OCI-LY7 (cell line): ENCODE results near the gene HDHD2. TPM values are rescaled to one million over a fixed set of nuclear protein-coding genes. Genes with fewer than 3 reads are reported as not detected.

Experiments
- BruUV-seq: library from RNA; stranded (reverse); fragments of 400-500 nt; replicated peaks from 2 replicates; lab custom pipeline; 2021; lab: Mats Ljungman, UMichigan
- CTCF ChIA-PET: fragments of 300-600 bp; sonication (Branson Sonifier 250); formaldehyde crosslinking; loops from one replicate; lab custom pipeline; 2022; ENCODE audit warnings: antibody characterized with exemption; ENCODE audit not compliant: unreplicated experiment; lab: Charles Lee
- POLR2A ChIA-PET: fragments of 300-600 bp; sonication (Branson Sonifier 250); formaldehyde crosslinking; loops from one replicate; lab custom pipeline; 2022; ENCODE audit warnings: antibody characterized with exemption; lab: Charles Lee
- DNase-seq: peaks from one replicate; pipeline ENCODE4 v3.0.0-alpha.2; 2015; ENCODE audit warnings: low spot score
- H2AFZ ChIP-seq: fragments of 200-600 bp; sonication (generic), shearing (Covaris generic); 2 replicates; pipeline ENCODE4 v1.6.1; 2014; ENCODE audit warnings: mild to moderate bottlenecking, antibody characterized with exemption, low read length, moderate library complexity
- H3K27ac ChIP-seq: fragments of 200-600 bp; sonication (generic); 2 replicates; pipeline ENCODE4 v1.5.1; 2014; ENCODE audit warnings: mixed run types, low read depth, mild to moderate bottlenecking, moderate library complexity, low read length, inconsistent platforms; ENCODE audit not compliant: poor library complexity, severe bottlenecking
- H3K36me3 ChIP-seq: fragments of 200-600 bp; sonication (generic); 2 replicates; pipeline ENCODE4 v1.6.1; 2014; ENCODE audit warnings: mild to moderate bottlenecking, antibody characterized with exemption, low read length, moderate library complexity, mixed read lengths; ENCODE audit not compliant: insufficient read depth
- H3K4me1 ChIP-seq: fragments of 200-600 bp; sonication (generic); 2 replicates; pipeline ENCODE4 v1.5.1; 2014; ENCODE audit warnings: mild to moderate bottlenecking, low read length; ENCODE audit not compliant: insufficient read depth, poor library complexity, severe bottlenecking
- H3K4me2 ChIP-seq: fragments of 200-600 bp; sonication (generic); 2 replicates; pipeline ENCODE4 v1.6.1; 2014; ENCODE audit warnings: mild to moderate bottlenecking, low read length
- H3K4me3 ChIP-seq: fragments of 200-600 bp; sonication (generic); 2 replicates; pipeline ENCODE4 v1.5.1; 2014; ENCODE audit warnings: mild to moderate bottlenecking, low read depth, low read length; ENCODE audit not compliant: poor library complexity, severe bottlenecking
- H3K79me2 ChIP-seq: fragments of 200-600 bp; sonication (generic); 2 replicates; pipeline ENCODE4 v1.6.1; 2016; ENCODE audit warnings: low read depth, mild to moderate bottlenecking, low read length, moderate library complexity, mixed read lengths; ENCODE audit not compliant: insufficient read depth
- H3K9me2 ChIP-seq: fragments of 200-600 bp; sonication (generic); 2 replicates; pipeline ENCODE4 v1.6.1; 2016; ENCODE audit warnings: mild to moderate bottlenecking, low read length, mixed read lengths; ENCODE audit not compliant: insufficient read depth
- H3K9me3 ChIP-seq: fragments of 200-600 bp; sonication (generic); 2 replicates; pipeline ENCODE4 v1.6.1; 2014; ENCODE audit warnings: mild to moderate bottlenecking, mixed run types, low read length, mixed read lengths
- H4K20me1 ChIP-seq: fragments of 200-600 bp; sonication (generic); 2 replicates; pipeline ENCODE4 v1.6.1; 2014; ENCODE audit warnings: mild to moderate bottlenecking, antibody characterized with exemption, low read length, moderate library complexity, mixed read lengths; ENCODE audit not compliant: insufficient read depth
- EZH2phosphoT487 ChIP-seq: fragments of 200-600 bp; sonication (generic); IDR thresholded peaks from 2 replicates; pipeline ENCODE4 v1.6.1; 2018; ENCODE audit warnings: low read depth, borderline replicate concordance, mild to moderate bottlenecking, mixed run types, antibody characterized with exemption, low read length, moderate library complexity, mixed read lengths
- intact Hi-C: fragments of 100-400 bp; cut with micrococcal nuclease; formaldehyde crosslinking; loops from one replicate; pipeline ENCODE4 v1.10.0; 2022; ENCODE audit not compliant: unreplicated experiment
- total RNA-seq, 2 experiments: library from RNA; depleted of rRNA in 1 of 2; stranded (reverse); fragments of >200 nt in 1 of 2; shearing (Covaris generic) in 1 of 2; gene quantifications; 2 replicates each; pipeline ENCODE4 v1.2.3, GENCODE V29; 2014 to 2022
- TF ChIP-seq, protein P1 (sequence below): fragments of 200-600 bp; sonication (generic); conservative IDR thresholded peaks from 2 replicates; pipeline ENCODE4 v1.5.1; 2014; ENCODE audit warnings: mild to moderate bottlenecking, antibody characterized with exemption, low read length, moderate library complexity, mixed read lengths

Gene HDHD2
- total RNA-seq, 2 experiments from 2014 or later: 8.4 to 19.0 TPM

DNA sequence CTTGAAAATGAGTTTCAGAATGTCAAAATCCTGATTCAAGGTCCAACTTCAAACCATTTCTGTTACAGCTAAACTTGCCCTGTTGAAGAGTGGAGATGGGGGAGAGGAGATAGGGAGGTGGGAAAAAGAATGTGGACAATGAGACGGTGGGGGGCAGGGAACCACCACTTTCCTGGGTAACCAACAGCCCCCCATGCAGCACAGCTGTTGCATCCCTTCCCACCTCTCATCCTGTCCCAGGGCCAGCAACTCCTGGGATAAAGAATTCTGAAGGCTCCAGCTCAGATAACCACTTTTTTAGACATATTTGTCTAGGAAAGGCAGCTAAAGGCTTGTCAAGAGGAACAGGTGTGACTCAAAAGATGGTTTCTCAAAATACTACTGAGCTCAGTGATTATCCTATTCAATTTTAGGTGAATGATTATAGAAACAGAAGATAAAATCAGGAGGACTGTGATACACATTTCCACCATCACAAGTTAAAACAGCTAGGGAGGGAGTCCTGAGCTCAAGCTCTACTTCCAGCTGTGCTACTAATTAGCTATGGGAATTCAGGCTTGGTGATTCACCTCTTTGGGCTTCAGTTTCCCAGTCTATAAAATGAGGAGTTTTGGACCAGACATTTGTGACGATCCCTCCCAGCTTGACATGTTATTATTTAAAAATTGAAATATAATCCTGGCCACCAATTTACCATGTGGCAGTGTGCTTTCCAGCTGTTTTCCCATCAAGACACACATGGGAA lies 36.3 kb downstream of the HDHD2 start:
- ChIA-PET POLR2A (interaction anchor here (1.2 kb wide), 1 partner anchor 11 kb away, joined by 3 read pairs; no protein-coding TSS in a partner anchor), CTCF (interaction anchor here (0.6 kb wide), 1 partner anchor 266 kb away, joined by 3 read pairs; no protein-coding TSS in a partner anchor)
- H2AFZ ChIP-seq: no peak overlapping the region
- no peak for DNase-seq
- H3K36me3 ChIP-seq: no peaks in the 10 kb centered on the region; the same call in 1 of the 2 replicates
- intact Hi-C loops: no loop called here
- no peak for TF ChIP-seq EZH2phosphoT487
- TF ChIP-seq, protein P1, sequence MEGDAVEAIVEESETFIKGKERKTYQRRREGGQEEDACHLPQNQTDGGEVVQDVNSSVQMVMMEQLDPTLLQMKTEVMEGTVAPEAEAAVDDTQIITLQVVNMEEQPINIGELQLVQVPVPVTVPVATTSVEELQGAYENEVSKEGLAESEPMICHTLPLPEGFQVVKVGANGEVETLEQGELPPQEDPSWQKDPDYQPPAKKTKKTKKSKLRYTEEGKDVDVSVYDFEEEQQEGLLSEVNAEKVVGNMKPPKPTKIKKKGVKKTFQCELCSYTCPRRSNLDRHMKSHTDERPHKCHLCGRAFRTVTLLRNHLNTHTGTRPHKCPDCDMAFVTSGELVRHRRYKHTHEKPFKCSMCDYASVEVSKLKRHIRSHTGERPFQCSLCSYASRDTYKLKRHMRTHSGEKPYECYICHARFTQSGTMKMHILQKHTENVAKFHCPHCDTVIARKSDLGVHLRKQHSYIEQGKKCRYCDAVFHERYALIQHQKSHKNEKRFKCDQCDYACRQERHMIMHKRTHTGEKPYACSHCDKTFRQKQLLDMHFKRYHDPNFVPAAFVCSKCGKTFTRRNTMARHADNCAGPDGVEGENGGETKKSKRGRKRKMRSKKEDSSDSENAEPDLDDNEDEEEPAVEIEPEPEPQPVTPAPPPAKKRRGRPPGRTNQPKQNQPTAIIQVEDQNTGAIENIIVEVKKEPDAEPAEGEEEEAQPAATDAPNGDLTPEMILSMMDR: no peak
- no peaks in the 10 kb centered on the region for H3K9me3 ChIP-seq
- no TSS peak for BruUV-seq
- no peak overlapping the region for H3K4me2 ChIP-seq
- no peak overlapping the region for H3K27ac ChIP-seq
- no peaks in the 10 kb centered on the region for H3K79me2 ChIP-seq
- no peaks in the 10 kb centered on the region for H4K20me1 ChIP-seq
- no peaks in the 10 kb centered on the region for H3K4me1 ChIP-seq
- H3K4me3 ChIP-seq: no peak overlapping the region
- H3K9me2 ChIP-seq: no peaks in the 10 kb centered on the region

DNA sequence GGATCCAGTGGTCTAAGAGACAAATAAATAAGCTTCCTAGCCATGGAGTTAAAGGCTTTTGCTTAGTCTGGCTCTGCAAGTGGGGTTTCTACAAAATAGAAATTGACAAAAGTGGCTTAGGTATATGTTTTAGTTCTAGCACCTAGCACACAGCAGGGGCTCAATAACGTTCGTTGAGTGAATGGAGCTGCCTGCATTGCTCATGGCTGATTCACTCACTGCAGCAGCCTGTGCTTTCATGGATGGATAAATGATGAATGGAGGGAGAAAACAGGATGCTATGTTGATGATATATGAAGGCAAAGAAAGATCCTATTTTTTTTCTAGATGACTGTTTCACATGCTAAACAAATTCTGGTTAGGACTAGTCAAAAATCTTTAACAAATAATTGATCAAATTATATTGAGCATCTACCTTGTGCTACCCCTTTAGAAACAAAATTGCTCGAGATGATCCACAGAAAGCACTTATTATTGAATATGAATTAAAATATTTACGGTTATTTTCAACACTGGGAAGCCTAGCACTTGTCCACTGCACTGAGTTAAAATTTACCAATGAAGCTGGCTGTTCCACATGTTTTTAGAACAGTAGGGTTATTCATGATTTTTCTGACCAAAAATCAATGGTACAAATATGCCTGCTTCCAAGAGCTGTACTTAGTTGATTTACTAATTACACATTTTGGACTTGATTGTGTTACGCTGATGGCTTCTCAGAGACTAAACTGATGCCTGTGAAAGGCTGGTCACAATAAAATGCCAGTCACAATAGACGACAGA lies 39.6 kb downstream of the HDHD2 start:
- no peaks in the 10 kb centered on the region for H3K9me3 ChIP-seq
- no peaks in the 10 kb centered on the region for H3K9me2 ChIP-seq
- no peak for DNase-seq
- no peak overlapping the region for H3K4me3 ChIP-seq
- ChIA-PET POLR2A (interaction anchor here (0.6 kb wide), 2 partner anchors 781 to 1071 kb away, joined by 3 to 6 read pairs; no protein-coding TSS in a partner anchor), CTCF (no interaction called here)
- H2AFZ ChIP-seq: no peak overlapping the region
- no peaks in the 10 kb centered on the region; the same call in 1 of the 2 replicates for H3K36me3 ChIP-seq
- TF ChIP-seq, protein P1: no peak
- no peak for TF ChIP-seq EZH2phosphoT487
- H3K27ac ChIP-seq: no peak overlapping the region
- intact Hi-C loops: no loop called here
- no peaks in the 10 kb centered on the region for H3K79me2 ChIP-seq
- H3K4me2 ChIP-seq: no peak overlapping the region
- no peaks in the 10 kb centered on the region for H4K20me1 ChIP-seq
- H3K4me1 ChIP-seq: no peaks in the 10 kb centered on the region
- BruUV-seq: no TSS peak
